Activated naive CD8-positive, alpha-beta T cell treated with anti-CD3 and anti-CD28 coated beads, Interleukin-2, amount 10 ng/mL, durations not matched to agents 7 days and 5 days (primary cell): ENCODE results near the gene SEMA6C. TPM values are rescaled to one million over a fixed set of nuclear protein-coding genes. Genes with fewer than 3 reads are reported as not detected.

ENCODE experiments used
- ATAC-seq: fragments of 150-1000 bp; cut with Tn5 transposase; one replicate; pipeline ENCODE4 v1.10.0; 2021; ENCODE audit warnings: low read depth, moderate library complexity
- POLR2A ChIA-PET: fragments of 350-600 bp; sonication (Branson Sonifier 250); formaldehyde crosslinking; loops from one replicate; lab custom pipeline; 2021; ENCODE audit warnings: antibody characterized with exemption; lab: Charles Lee
- DNase-seq: peaks from one replicate; pipeline ENCODE4 v3.0.0; 2021
- H3K27ac Mint-ChIP-seq: one replicate; pipeline ENCODE4 v1.8.0; 2022; ENCODE audit warnings: mild to moderate bottlenecking, mixed read lengths
- H3K27me3 Mint-ChIP-seq: one replicate; pipeline ENCODE4 v1.8.0; 2022; ENCODE audit warnings: mild to moderate bottlenecking, moderate library complexity, mixed read lengths
- H3K36me3 Mint-ChIP-seq: one replicate; pipeline ENCODE4 v1.8.0; 2021; ENCODE audit warnings: mild to moderate bottlenecking, mixed read lengths
- H3K4me1 Mint-ChIP-seq: one replicate; pipeline ENCODE4 v1.8.0; 2021; ENCODE audit warnings: mixed read lengths
- H3K4me3 Mint-ChIP-seq: one replicate; pipeline ENCODE4 v1.8.0; 2022; ENCODE audit warnings: mild to moderate bottlenecking, moderate library complexity, mixed read lengths
- H3K9me3 Mint-ChIP-seq: one replicate; pipeline ENCODE4 v1.8.0; 2021; ENCODE audit warnings: mixed read lengths
- total RNA-seq, 2 experiments: library from RNA; stranded (reverse); gene quantifications; one replicate each; pipeline ENCODE4 v1.2.3, GENCODE V29; 2021

Gene SEMA6C
- total RNA-seq, 2 experiments from 2014 or later: 4.2 to 6.0 TPM

DNA sequence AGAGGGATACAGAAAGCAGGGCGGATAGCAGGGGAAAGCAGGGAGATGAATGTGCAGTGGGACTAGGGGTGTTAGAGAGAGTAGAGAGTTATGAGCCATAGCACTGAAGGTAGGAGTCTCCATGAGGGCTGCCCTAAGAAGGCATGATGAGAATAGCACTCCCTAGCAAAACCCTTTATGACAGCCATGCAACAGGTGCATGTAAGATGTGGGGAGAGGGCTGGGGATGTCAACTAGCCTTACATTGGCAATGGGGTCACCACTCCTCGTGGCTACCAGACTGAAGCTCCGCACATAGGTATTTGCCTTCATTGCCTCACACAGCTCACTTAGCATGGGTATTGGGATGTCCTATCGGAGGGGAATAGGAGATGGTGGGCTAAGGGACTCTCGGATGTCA is 24.8 kb upstream of the SEMA6C start:
- peaks cover 20% of the 10 kb centered on the region for H3K36me3 Mint-ChIP-seq
- H3K4me3 Mint-ChIP-seq: no peak overlapping the region
- ATAC-seq (no peak), DNase-seq (no peak)
- no peak overlapping the region for H3K27ac Mint-ChIP-seq
- H3K27me3 Mint-ChIP-seq: no peaks in the 10 kb centered on the region
- H3K4me1 Mint-ChIP-seq: peaks cover 14% of the 10 kb centered on the region
- no peaks in the 10 kb centered on the region for H3K9me3 Mint-ChIP-seq
- POLR2A ChIA-PET: interaction anchor here (2.2 kb wide), 1 partner anchor 14 kb away, joined by 4 read pairs; the partner anchor contains the start of gene TNFAIP8L2

DNA sequence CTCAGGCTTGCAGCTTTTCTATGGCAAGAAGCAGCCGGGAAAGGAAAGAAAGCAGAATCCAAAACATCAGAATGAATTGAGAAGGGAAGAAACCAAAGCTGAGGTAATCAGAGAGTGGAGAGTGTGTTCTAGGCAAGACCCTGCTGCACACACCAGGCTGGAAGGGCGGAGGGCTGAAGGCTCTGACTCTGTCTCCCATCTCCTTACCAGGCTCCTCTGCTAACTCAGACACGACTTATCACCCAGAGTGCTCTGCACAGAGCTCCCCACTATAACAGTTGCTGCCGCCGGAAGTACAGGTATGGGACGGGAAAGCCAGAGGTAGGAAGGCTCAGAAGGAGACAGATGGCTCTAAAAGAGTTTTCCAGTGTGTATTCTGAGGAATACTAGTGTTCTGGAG is 20.7 kb upstream of the SEMA6C start:
- peak overlapping the region; percentile 92 for H3K27ac Mint-ChIP-seq
- DNase-seq (no peak), ATAC-seq (no peak)
- H3K4me1 Mint-ChIP-seq: peaks cover 40% of the 10 kb centered on the region
- peak overlapping the region; percentile 95 for H3K4me3 Mint-ChIP-seq
- no peaks in the 10 kb centered on the region for H3K27me3 Mint-ChIP-seq
- no peaks in the 10 kb centered on the region for H3K9me3 Mint-ChIP-seq
- POLR2A ChIA-PET: interaction anchor here (0.6 to 3.8 kb wide), 5 partner anchors 10 to 259 kb away, joined by 3 to 22 read pairs (median 5); partner anchors contain the start of genes TNFAIP8L2 and VPS72
- peaks cover 24% of the 10 kb centered on the region for H3K36me3 Mint-ChIP-seq

DNA sequence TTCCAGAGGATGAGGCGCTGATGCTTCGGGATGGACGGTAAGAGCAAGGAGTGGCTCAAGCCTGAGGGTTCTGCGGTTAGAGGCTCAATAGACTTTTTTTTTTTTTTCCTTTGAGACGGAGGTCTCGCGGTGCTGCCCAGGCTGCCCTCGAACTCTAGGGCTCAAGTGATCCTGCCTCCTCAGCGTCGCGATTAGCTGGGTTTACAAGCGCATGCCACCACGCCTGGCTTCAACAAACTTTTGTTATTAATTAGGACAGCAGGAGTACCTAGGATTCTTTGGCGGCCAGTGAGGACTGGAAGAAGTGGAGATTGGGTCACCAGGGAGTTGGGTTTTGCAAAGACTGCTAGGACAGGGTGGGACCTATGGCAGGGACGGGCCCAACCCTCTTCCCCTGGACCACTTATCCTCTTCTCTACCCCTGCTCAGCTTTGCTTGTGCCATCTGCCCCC is 20.1 kb upstream of the SEMA6C start:
- no peak for DNase-seq
- Mint-ChIP-seq H3K4me1 (peaks cover 44% of the 10 kb centered on the region), H3K36me3 (peaks cover 29% of the 10 kb centered on the region), H3K27ac (peak overlapping the region; percentile 92), H3K27me3 (no peaks in the 10 kb centered on the region), H3K4me3 (peak overlapping the region; percentile 95), H3K9me3 (no peaks in the 10 kb centered on the region)
- ATAC-seq: no peak
- POLR2A ChIA-PET: interaction anchor here (0.7 to 3.8 kb wide), 7 partner anchors 10 to 115 kb away, joined by 3 to 22 read pairs (median 4); partner anchors contain the start of genes TNFAIP8L2, VPS72 and ZNF687

DNA sequence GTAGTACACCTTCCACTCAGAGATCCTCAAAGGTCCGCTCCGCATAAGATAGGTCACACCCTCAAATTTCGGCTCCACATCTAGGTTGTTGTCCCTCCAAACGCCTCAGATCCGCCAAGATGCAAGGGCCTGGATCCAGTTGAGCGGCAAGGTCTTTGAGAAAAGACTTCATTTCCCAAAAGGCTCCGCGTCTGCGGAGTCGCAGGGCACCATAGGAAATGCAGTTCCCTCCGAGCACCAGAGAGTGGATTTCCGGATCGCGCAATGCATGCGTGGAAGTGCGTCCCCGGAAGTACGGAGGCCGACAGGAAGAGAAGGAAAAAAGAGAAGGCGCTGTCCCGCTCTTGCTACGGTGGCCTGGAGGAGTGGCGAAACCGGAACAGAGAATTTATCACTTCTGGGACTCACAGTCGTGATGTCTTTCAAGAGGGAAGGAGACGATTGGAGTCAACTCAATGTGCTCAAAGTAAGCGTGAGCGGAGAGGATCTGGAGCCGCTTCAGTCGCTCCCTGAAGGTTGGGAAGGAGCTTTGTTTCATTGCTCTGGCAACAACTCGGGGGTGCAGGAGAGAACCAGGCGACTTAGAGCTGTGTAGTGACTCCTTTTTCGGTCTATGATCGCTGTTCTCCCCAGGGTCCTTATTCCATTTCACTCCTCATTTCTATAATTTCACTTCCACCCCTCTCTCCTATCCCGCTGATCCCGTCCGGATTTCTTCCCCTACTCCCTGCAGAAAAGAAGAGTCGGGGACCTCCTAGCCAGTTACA is 19.5 kb upstream of the SEMA6C start, which contains the start of the genes LYSMD1 and SCNM1:
Gene LYSMD1, minus strand, starts transcription at position 165 of the 767 bp plus-strand sequence. CDS start 644 bp downstream, outside the sequence.
Gene SCNM1, plus strand, starts transcription at position 407 of the 767 bp plus-strand sequence. Its CDS starts 9 bp downstream, at position 416.
- no peaks in the 10 kb centered on the region for H3K9me3 Mint-ChIP-seq
- POLR2A ChIA-PET: interaction anchor here (0.7 to 3.8 kb wide), 6 partner anchors 9 to 116 kb away, joined by 3 to 22 read pairs (median 4); partner anchors contain the start of genes TNFAIP8L2, VPS72 and ZNF687
- H3K4me1 Mint-ChIP-seq: peaks cover 46% of the 10 kb centered on the region
- H3K36me3 Mint-ChIP-seq: peaks cover 31% of the 10 kb centered on the region
- peak within 1 kb of the TSS; percentile 92 for H3K27ac Mint-ChIP-seq
- ATAC-seq: peak; percentile 96
- DNase-seq: peak; percentile 91
- H3K4me3 Mint-ChIP-seq: peak within 1 kb of the TSS; percentile 95
- no peaks in the 10 kb centered on the region for H3K27me3 Mint-ChIP-seq

DNA sequence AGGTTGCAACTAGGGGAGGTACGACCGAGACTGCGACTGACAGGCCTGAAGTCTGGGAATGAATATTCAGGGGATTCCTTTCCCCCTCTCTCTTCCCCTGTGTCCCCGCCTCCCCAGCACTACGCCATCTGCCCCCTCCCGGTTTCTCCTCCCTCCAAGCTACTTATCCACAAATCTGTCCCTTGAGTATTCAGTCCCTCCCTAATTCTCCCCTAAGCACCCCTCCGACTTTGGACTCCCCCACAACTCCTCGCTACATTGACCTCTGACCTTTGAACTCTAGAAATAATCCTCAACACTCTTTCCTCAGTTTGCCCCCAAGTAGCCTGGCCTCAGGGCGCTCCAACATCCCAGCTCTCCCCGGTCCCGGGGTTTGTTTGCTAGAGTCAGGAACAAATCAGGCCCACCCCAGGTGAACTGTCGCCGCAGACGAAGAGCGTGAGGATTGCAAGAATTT is 18.9 kb upstream of the SEMA6C start:
- H3K9me3 Mint-ChIP-seq: no peaks in the 10 kb centered on the region
- POLR2A ChIA-PET: interaction anchor here (0.6 to 3.8 kb wide), 4 partner anchors 8 to 65 kb away, joined by 4 to 22 read pairs (median 12); partner anchors contain the start of genes TNFAIP8L2 and VPS72
- peaks cover 48% of the 10 kb centered on the region for H3K4me1 Mint-ChIP-seq
- peaks cover 34% of the 10 kb centered on the region for H3K36me3 Mint-ChIP-seq
- DNase-seq: no peak
- H3K4me3 Mint-ChIP-seq: peak overlapping the region; percentile 95
- ATAC-seq: no peak
- H3K27ac Mint-ChIP-seq: peak overlapping the region; percentile 92
- no peaks in the 10 kb centered on the region for H3K27me3 Mint-ChIP-seq

DNA sequence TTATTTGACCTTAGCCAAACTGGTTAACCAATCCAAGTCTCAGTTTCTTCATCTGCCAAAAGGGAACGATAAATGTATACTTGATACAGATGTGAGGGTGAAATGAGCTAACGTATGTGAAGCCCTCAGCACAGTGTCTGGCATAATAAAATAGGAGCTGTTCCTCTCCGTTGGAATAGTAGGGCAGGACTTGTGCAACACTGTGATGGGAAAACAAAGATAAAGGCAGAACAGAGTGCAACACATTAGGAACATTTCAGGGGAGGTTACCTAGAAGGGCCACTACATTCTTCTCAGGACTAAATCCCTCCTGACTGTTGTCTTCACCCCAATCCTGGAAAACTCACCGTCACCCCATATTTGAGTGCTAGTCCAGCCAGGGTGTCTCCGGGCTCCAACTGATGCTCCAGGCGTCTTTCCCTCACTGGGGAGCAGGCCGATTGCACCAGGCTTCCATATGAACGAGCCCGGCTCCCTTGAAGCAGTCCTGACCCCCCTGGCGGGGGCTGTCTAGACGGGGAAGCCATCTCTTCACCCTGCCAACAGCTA is 18.4 kb upstream of the SEMA6C start:
- ATAC-seq (no peak), DNase-seq (no peak)
- Mint-ChIP-seq H3K4me3 (peak overlapping the region; percentile 95), H3K4me1 (peaks cover 49% of the 10 kb centered on the region), H3K27ac (peak overlapping the region; percentile 92), H3K27me3 (no peaks in the 10 kb centered on the region), H3K9me3 (no peaks in the 10 kb centered on the region), H3K36me3 (peaks cover 37% of the 10 kb centered on the region)
- POLR2A ChIA-PET: interaction anchor here (0.6 to 3.8 kb wide), 3 partner anchors 8 to 65 kb away, joined by 8 to 22 read pairs (median 17); partner anchors contain the start of genes TNFAIP8L2 and VPS72

DNA sequence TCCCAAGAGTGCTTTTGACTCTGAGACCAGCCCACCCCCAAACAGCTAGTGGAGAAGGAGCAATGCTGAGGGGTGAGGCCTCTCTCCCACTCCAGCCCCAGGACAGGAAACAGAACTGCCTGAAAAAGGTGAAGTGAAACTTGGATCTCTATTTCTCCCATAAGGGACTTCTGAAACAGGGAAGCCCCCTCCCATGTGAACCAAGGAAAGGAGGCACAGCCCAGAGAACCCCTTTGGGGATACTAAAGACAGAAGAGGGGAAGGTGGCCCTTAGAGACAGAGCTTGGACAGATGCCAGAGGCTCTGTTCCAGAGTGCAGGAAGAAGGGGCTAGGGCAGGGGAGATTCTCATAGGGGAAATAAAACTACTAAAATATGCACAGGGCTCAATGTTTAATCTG is 12.9 kb upstream of the SEMA6C start:
- H3K27ac Mint-ChIP-seq: peak overlapping the region; percentile 89
- POLR2A ChIA-PET: interaction anchor here (3.6 kb wide), 1 partner anchor 31 kb away, joined by 28 read pairs; the partner anchor contains the start of gene VPS72
- ATAC-seq: no peak
- H3K27me3 Mint-ChIP-seq: no peaks in the 10 kb centered on the region
- no peaks in the 10 kb centered on the region for H3K9me3 Mint-ChIP-seq
- peak overlapping the region; percentile 59 for H3K4me3 Mint-ChIP-seq
- no peak for DNase-seq
- peaks cover 38% of the 10 kb centered on the region for H3K36me3 Mint-ChIP-seq
- H3K4me1 Mint-ChIP-seq: peaks cover 60% of the 10 kb centered on the region

DNA sequence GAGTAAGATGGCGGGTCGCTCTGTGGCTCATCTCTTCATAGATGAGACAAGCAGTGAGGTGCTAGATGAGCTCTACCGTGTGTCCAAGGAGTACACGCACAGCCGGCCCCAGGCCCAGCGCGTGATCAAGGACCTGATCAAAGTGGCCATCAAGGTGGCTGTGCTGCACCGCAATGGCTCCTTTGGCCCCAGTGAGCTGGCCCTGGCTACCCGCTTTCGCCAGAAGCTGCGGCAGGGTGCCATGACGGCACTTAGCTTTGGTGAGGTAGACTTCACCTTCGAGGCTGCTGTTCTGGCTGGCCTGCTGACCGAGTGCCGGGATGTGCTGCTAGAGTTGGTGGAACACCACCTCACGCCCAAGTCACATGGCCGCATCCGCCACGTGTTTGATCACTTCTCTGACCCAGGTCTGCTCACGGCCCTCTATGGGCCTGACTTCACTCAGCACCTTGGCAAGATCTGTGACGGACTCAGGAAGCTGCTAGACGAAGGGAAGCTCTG is 12.4 kb upstream of the SEMA6C start:
- POLR2A ChIA-PET: interaction anchor here (0.6 to 3.6 kb wide), 2 partner anchors 31 to 97 kb away, joined by 4 to 28 read pairs; partner anchors contain the start of gene VPS72
- H3K4me1 Mint-ChIP-seq: peaks cover 56% of the 10 kb centered on the region

DNA sequence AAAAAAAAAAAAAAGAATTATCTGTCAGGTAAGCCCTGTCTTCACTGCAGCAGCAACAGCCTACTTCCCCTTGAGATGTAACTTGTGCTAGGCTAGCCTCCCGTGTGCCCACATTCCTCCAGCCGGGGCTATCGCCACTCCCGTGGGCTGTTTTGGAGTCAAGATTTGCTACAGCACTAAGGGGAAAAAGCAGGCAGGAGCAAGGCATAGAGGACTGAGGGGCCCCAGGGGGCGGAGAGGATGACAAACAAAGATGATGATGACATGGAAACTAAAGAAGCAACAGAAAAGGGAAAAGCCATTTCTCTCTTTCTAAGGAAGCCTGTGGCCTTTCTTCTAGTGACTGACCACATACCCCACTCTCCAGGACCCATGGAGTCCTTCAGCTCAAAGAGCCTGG is 11.9 kb upstream of the SEMA6C start:
- DNase-seq: no peak
- Mint-ChIP-seq H3K9me3 (no peaks in the 10 kb centered on the region), H3K36me3 (peaks cover 34% of the 10 kb centered on the region), H3K4me3 (peak overlapping the region; percentile 99), H3K27ac (peak overlapping the region; percentile 95), H3K27me3 (no peaks in the 10 kb centered on the region), H3K4me1 (peaks cover 54% of the 10 kb centered on the region)
- POLR2A ChIA-PET: interaction anchor here (0.6 to 3.6 kb wide), 9 partner anchors 32 to 152 kb away, joined by 3 to 28 read pairs (median 4); partner anchors contain the start of genes CDC42SE1, MINDY1, MLLT11 and VPS72
- ATAC-seq: no peak

More for the DNA sequence above, 12.4 kb upstream of the SEMA6C start:
- H3K27ac Mint-ChIP-seq: peak overlapping the region; percentile 95
- no peaks in the 10 kb centered on the region for H3K27me3 Mint-ChIP-seq
- H3K4me3 Mint-ChIP-seq: peak overlapping the region; percentile 99
- no peaks in the 10 kb centered on the region for H3K9me3 Mint-ChIP-seq
- DNase-seq (no peak), ATAC-seq (no peak)
- peaks cover 34% of the 10 kb centered on the region for H3K36me3 Mint-ChIP-seq

DNA sequence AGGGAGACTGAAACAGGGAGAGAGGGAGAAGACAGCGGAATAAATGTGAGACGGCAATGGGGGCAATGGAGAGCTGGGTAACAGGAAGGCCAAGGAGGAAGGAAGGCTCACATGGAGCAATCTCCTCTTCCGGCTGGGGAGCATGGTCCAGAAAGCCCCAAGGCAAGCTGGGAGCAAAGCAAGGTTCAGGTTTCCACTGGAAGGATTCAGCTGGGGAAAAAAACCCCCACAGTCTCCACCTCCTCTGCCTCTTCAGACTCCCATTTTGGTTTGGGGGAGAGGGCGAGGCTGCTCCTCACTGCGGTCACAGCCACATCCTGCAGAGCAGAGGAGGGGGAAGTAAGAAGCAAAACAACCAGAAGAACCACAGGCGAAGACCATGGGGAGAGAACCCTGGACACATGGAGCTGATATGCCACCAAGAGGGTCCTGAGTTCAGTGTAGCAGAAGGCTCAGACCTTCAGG is 10.7 kb upstream of the SEMA6C start:
- peaks cover 49% of the 10 kb centered on the region for H3K4me1 Mint-ChIP-seq
- H3K27ac Mint-ChIP-seq: peak overlapping the region; percentile 95
- peak; percentile 38 for ATAC-seq
- no peaks in the 10 kb centered on the region for H3K27me3 Mint-ChIP-seq
- peaks cover 31% of the 10 kb centered on the region for H3K36me3 Mint-ChIP-seq
- peak overlapping the region; percentile 99 for H3K4me3 Mint-ChIP-seq
- no peaks in the 10 kb centered on the region for H3K9me3 Mint-ChIP-seq
- DNase-seq: peak; percentile 71
- POLR2A ChIA-PET: interaction anchor here (0.5 to 3.6 kb wide), 22 partner anchors 9 to 505 kb away, joined by 3 to 28 read pairs (median 4); partner anchors contain the start of genes C1orf56, CDC42SE1, GABPB2 and LYSMD1

DNA sequence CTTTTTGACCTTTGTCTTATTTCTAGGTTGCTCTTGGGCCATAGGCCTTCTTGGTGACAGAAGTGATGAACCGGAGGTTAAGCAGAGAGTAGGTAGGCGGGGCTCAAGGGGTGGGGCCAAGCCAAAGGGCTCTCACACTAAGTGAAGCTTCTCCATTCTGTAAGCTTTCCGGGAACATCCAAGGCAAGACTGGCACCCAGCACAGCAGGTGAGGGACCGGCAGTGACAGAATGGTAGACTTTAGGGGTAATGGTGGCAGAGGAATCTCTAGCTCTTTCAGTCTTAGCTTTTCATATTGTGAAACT is 10.0 kb upstream of the SEMA6C start, which contains the start of gene TNFAIP8L2:
Gene TNFAIP8L2, plus strand, starts transcription at position 135 of the 305 bp plus-strand sequence. CDS start 2,049 bp downstream, outside the sequence.
- Mint-ChIP-seq H3K27me3 (no peaks in the 10 kb centered on the region), H3K9me3 (no peaks in the 10 kb centered on the region), H3K27ac (peak within 1 kb of the TSS; percentile 95), H3K36me3 (peaks cover 25% of the 10 kb centered on the region), H3K4me1 (peaks cover 44% of the 10 kb centered on the region), H3K4me3 (peak within 1 kb of the TSS; percentile 99)
- POLR2A ChIA-PET: interaction anchor here (0.5 to 3.6 kb wide), 19 partner anchors 8 to 505 kb away, joined by 3 to 28 read pairs (median 5); partner anchors contain the start of genes C1orf56, CDC42SE1, GABPB2 and LYSMD1
- peak; percentile 77 for DNase-seq
- ATAC-seq: peak; percentile 88

DNA sequence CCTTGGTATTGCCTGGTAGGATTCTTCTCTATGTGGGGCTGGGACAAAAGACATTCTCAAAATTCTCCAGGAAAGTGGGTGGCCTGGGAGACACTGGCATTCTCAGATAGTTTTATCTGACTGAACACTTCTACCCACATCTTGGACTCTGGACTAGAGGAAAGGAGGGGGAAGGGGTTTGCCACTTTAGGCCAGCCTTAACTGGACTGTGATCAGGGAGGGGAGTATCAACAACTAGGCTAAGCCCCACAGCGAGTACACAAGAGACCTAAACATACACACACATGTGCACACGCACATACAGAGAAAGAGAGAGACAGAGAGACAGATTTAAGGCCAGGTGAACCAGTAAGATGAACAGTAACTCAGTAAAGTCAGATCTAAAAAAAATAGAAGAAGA is 1.2 kb upstream of the SEMA6C start:
- DNase-seq: no peak
- no peaks in the 10 kb centered on the region for H3K36me3 Mint-ChIP-seq
- H3K4me3 Mint-ChIP-seq: peak overlapping the region; percentile 92
- ATAC-seq: no peak
- peaks cover 20% of the 10 kb centered on the region for H3K27me3 Mint-ChIP-seq
- H3K4me1 Mint-ChIP-seq: peaks cover 11% of the 10 kb centered on the region
- POLR2A ChIA-PET: interaction anchor here (2.9 kb wide), 1 partner anchor 9 kb away, joined by 9 read pairs; the partner anchor contains the start of gene TNFAIP8L2
- no peaks in the 10 kb centered on the region for H3K9me3 Mint-ChIP-seq
- H3K27ac Mint-ChIP-seq: no peak overlapping the region
